ENCODE measurements around the gene STAC3.

The STAC3 gene

GRCh38 chr12:57235728-57236131, 15.3 kb downstream of the STAC3 start:
- no peak for DNase-seq (ENCODE audit: low read depth)

GRCh38 chr12:57235017-57235727, 15.8 kb downstream of the STAC3 start:
- DNase-seq (ENCODE audit: low read depth): no peak

- DNase-seq (ENCODE audit: low read depth): no peak
Observed at GRCh38 chr12:57234571-57235016, 16.4 kb downstream of the STAC3 start.

GRCh38 chr12:57234233-57234570, 16.8 kb downstream of the STAC3 start:
- no peak for DNase-seq (ENCODE audit: low read depth)

GRCh38 chr12:57233357-57234232, 17.4 kb downstream of the STAC3 start:
- no peak for DNase-seq (ENCODE audit: low read depth)

DNA sequence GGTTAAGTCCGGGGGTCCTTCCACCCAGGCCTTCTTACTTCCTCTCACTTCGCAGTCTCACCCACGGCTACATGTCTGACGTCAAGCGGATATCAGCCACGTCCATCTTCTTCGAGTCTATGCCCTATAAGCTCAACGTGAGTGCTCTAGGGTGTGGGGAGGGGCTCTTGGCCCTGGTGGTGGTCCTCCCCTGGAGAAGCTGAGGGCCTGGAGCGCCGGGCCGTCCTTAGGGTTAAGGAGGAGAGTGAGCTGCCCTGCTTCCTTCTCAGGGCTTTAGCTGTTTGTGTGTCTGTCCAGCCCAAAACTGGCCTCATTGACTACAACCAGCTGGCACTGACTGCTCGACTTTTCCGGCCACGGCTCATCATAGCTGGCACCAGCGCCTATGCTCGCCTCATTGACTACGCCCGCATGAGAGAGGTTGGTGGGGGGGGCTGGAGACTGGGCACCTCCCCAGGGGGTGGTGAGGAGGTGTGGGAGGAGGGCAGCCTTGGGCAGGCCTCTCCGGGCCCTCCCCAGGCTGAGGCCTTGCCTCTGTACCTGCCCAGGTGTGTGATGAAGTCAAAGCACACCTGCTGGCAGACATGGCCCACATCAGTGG, 18.7 kb downstream of the STAC3 start:
- DNase-seq (ENCODE audit: low read depth): no peak

- no peak for DNase-seq (ENCODE audit: low read depth)
Observed at GRCh38 chr12:57231276-57232021, 19.5 kb downstream of the STAC3 start.

GRCh38 chr12:57230381-57231155, 20.4 kb downstream of the STAC3 start:
- DNase-seq (ENCODE audit: low read depth): no peak

DNA sequence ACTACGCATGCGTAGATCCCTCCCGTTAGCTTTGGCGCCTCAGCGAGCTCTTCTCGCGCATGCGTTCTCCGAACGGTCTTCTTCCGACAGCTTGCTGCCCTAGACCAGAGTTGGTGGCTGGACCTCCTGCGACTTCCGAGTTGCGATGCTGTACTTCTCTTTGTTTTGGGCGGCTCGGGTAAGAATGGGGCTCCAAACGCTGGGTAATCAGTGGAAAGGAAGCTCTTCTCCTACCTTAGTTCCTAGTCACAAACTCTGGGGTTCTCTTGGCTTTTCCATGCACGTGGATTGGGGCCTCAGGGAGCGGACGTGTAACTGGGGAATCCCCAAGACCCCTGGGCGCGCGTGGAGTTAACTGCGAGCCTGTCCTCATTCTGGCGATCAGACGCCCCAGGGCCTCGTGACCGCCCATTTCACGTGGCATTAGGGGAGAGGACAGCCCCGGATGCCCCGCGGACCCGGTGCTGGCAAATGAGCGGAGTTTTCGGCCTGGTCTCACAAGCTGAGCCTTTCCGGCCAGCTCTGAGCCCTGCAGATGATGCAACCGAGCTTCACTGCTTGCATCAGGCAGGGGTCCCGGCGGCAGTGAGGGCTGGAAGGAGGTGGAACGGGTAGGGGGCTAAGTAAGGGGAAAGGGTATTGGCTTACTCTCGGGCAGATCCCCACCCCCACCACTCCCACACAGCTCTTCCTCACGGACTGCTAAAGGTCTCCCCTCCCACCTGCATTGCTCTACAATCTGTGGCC, 21.2 kb downstream of the STAC3 start, which contains the start of gene SHMT2:
TSS of gene SHMT2 (plus strand) at position 78 of the 747 bp plus-strand sequence. CDS start at position 146, 68 bp downstream.
- DNase-seq (ENCODE audit: low read depth): peak; percentile 90

DNA sequence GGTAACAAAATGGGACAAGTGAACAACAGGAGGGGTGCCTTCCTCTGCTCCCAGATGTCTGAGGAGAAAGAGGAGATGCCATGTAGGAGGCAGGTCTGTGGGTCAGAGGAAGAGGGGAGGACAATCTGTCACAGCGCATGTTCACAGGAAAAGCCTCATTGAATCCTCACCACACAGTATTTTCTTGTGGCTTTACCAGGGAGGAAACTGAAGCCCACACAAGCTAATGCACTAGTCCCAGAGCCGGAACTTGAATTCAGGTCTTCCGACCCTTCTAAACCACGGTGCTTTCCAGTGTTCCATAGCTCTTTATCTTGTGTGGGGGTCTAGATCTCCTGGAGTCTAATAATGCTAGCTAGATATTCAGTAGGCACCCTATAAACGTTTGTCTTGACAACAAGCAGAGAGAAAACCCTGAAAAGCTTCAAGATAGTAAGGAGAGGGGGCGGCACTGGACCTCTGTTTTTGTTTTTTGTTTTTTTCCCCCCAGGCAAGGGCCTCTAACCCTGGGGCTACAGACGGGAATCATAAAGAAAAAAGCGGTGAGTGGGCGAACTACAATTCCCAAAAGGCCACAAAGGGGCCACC, 21.8 kb downstream of the STAC3 start:
- no peak for DNase-seq (ENCODE audit: low read depth)

DNA sequence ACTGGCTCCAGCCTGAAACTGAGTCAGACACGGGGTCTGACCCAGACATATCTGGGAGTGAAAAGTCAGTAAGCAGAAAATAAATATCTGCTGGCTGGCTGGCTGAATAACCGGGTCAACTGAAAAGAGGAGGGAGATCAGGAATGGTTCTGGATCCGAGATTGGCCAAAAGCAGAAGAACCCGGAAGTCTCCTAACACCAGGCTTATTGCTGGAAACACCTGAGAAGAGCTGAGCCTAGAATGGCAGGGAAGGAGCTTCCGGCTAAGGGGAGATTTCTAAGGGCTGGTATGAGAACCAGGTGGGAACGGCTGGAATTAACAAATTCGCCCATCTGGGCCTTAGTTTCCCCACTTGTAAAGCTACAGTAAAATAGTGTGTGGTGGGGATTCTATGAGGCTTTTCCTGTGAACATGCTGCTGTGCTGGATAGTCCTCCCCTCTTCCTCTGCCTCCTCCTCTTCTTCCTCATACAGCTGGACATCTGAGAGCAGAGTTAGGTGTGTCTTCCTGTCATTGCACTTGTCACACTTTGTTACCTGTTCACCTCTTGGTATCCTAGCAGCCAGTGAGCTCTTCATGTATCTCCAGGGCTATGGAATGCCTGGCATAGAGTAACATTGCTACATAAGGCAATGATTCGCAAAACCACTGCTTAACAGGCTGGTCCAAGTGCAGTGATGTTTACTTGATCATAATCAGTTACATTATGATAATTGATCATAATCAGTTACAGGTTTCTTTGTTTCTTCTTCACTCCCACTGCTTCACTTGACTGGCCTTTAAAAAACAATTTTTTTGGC, 23.5 kb downstream of the STAC3 start:
- no peak for DNase-seq (ENCODE audit: low read depth)

- no peak for DNase-seq (ENCODE audit: low read depth)
Observed at GRCh38 chr12:57226588-57227314, 24.2 kb downstream of the STAC3 start.

GRCh38 chr12:57225680-57226210, 25.2 kb downstream of the STAC3 start:
- DNase-seq (ENCODE audit: low read depth): no peak

DNA sequence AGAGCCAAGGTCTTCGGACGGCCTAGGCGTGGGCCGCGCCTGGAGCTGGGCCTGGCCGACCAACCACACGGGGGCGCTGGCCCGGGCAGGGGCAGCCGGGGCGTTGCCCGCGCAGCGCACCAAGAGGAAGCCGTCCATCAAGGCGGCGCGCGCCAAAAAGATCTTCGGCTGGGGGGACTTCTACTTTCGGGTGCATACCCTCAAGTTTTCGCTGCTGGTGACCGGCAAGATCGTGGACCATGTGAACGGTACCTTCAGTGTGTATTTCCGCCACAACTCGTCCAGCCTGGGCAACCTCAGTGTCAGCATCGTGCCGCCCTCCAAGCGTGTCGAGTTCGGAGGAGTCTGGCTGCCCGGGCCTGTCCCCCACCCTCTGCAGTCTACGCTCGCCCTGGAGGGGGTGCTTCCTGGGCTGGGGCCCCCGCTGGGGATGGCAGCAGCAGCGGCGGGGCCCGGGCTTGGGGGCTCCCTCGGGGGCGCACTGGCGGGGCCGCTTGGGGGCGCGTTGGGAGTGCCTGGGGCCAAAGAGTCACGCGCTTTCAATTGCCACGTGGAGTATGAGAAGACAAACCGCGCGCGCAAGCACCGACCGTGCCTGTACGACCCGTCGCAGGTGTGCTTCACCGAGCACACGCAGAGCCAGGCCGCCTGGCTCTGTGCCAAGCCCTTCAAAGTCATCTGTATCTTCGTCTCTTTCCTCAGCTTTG, 25.9 kb downstream of the STAC3 start:
- no peak for DNase-seq (ENCODE audit: low read depth)

DNA sequence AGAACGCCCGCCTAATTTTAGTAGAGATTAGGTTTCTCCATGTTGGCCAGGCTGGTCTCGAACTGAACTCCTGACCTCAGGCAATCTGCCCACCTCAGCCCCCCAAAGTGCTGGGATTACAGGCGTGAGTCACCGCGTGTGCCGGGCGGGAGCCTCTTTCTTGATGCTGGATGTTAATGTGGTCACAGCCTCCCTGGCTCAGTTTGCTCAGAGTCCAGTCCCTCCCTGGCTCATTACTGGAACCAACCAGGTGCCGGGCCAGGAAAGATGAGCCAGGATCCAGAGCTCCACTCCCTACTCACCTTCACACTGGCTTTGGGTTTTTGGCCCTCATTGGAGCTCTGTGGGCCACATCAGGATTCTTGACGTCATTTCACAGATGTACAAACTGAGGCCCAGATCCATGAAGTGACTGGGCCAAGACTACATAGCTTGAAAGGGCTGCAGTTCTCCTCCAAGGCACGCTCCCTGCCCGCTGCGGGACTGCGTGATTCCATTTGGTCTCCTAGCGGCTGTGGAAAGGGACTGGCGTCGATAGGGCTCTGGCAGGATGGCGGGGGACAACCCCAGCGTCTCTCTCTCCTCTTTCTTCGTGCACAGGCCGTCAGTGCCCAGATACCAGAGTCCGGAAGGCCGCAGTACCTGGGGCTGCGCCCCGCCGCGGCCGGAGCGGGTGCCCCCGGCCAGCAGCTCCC, 26.6 kb downstream of the STAC3 start:
- DNase-seq (ENCODE audit: low read depth): no peak

DNA sequence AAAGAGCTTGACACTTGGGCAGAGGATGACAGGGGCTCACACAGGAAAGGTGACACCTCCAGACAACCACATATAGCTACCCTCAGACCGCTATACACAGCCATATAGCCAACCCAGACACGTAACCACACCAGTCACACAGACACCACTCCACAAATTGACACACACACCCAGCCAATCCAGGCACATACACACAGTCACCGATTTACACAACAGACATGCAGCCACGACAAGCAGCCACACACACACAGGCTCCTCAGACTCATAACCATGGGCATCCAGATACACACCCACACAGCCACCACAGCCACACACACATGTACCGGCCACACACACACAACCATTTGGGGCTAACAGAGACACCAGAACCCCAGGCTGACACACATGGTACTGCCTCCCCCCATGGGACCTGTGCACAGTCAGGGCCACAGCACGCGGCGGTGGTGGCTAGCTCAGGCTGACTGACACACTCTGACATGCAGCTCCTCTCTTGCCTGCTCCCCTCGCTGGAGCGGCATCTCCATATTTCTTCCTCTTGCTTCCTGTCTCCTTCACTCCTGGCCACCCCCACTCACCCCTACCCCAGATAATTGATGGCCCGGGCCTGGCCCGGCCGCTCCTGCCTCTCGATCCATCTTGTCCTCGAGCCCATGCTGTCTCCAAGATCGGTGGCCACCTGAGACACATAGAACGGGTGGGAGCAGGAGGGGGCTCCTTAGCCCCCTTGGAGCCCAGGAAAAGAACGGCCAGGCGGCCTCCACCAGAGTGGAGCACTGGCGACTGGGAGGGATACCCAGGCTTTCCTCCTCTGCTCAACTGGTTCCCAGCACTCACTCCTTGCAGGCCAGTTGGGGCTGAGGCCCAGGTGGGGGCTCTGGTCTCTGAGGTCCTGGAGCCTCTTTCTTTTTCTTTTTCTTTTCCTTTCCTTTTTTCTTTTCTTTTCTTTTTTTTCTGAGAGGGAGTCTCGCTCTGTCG, 27.5 kb downstream of the STAC3 start:
- no peak for DNase-seq (ENCODE audit: low read depth)

Data from HS-27A (cell line).